Motor neuron (in vitro differentiated cells): Measurements from ENCODE around the gene PEX11G. TPM values are rescaled to one million over a fixed set of nuclear protein-coding genes. Genes with fewer than 3 reads are reported as not detected.

Experiments used
- ATAC-seq, 8 experiments: fragments of 200-7000 bp; cut with Tn5 transposase; replicated peaks in 6 of 8; 2 replicates each; pipeline ENCODE4 v1.8.0; 2021; ENCODE audit warnings: mild to moderate bottlenecking in 8 of 8, moderate library complexity in 8 of 8
- H3K27ac ChIP-seq, 2 donors: fragments of 250-450 bp; sonication (Bioruptor Pico); 2 replicates each; pipeline ENCODE4 v1.9.0; 2021; ENCODE audit warnings: antibody characterized with exemption in 2 of 2, mild to moderate bottlenecking in 2 of 2, moderate library complexity in 1 of 2
- H3K4me1 ChIP-seq, 2 donors: fragments of 250-450 bp; sonication (Bioruptor Pico); replicated peaks in 1 of 2; 2 replicates each; pipeline ENCODE4 v1.6.1; 2021; ENCODE audit warnings: antibody characterized with exemption in 2 of 2, mild to moderate bottlenecking in 2 of 2, moderate library complexity in 1 of 2
- H3K4me3 ChIP-seq, 5 donors: fragments of 250-450 bp; sonication (Bioruptor Pico); 2 replicates each; pipeline ENCODE4 v1.9.0; 2021; ENCODE audit warnings: antibody characterized with exemption in 5 of 5, mild to moderate bottlenecking in 5 of 5, moderate library complexity in 4 of 5
- WGBS, 10 experiments: fragments of 450-650 bp; shearing (Covaris generic); methylation state at CpG; one replicate each; pipeline ENCODE4 v1.0.0; 2022; 5-methylcytosine and 5-hydroxymethylcytosine counted together
- in situ Hi-C, 9 experiments: fragments of 400-800 bp; cut with MboI; loops; one replicate each; pipeline ENCODE4 v1.15.0; 2021; ENCODE audit warnings: low sequenced_read_pairs in 9 of 9, low pct_unique_long_range_greater_than_20kb in 2 of 9; ENCODE audit not compliant: unreplicated experiment in 9 of 9
- total RNA-seq, 8 experiments: library from RNA; unstranded; fragments of 300-600 nt; gene quantifications; 2 replicates each; pipeline versions ENCODE4 v1.2.3 to v1.2.4, GENCODE V29; 2022

PEX11G gene
- total RNA-seq, 8 experiments from 2014 or later, result 2.1 to 6.4 (median 3.2) TPM

DNA sequence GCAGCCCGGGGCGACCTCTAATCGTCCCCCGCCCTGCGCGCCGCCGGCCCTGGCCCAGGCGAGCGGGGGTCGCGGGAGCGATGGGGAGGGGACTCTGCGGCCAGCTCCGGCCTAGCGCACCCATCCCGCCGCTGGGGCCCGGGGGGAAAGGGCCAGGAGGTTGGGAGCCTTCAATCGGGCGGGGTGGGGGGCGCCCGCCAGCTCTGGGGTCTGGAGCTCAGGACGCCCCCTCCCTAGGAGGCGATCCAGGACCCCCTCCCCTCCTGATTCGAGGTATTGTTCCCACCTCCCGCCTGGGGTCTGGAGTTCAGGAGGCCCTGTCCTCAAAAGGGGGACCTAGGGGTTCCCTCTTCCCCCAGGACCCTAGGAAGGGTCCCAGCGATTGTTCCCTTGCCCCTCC is 27.5 kb upstream of the PEX11G start:
- Histone ChIP-seq H3K4me3 (peak overlapping the region; percentile 67 to 78 (median 74)), H3K27ac (peak overlapping the region; percentile 80 to 88), H3K4me1 (peaks cover 14 to 21% of the 10 kb centered on the region in 2 donors)
- ATAC-seq, result peak in 2 of 8 experiments; percentile 4 to 24
- WGBS, 10 experiments, result 0% methylated on average over 1 of the region's 28 CpGs; no CpG with 5 or more reads in 9 of the 10 experiments
- in situ Hi-C loops, result no loop called here

DNA sequence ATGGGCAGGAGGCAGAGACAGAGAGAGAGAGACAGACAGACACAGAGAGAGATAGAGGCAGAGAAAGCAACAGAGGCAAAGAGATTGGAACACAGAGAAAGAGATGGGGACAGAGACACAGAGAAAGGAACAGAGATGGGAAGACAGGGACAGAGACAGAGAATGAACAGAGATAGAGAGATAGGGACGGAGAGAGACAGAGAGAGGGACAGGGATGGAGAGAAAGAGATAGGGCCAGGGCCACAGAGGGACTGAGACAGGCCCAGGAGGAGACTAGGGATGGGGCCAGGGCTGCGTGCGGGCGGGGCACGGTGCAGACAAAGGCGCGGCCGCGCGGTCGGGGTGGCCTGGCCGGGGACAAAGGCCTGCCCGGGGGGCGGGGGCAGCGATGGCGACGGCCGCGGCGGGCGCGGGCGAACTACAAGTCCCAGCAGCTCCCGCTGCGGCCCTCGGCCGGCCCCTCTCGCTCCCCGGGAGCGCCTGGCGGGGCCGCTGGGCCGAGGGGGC is 26.9 kb upstream of the PEX11G start, which contains the start of gene ZNF358:
TSS of gene ZNF358 (plus strand) at position 459 of the 507 bp plus-strand sequence. CDS start 3,140 bp downstream, outside the sequence.
- Histone ChIP-seq H3K4me1 (peaks cover 14 to 21% of the 10 kb centered on the region in 2 donors), H3K4me3 (peak within 1 kb of the TSS; percentile 67 to 78 (median 74)), H3K27ac (peak within 1 kb of the TSS; percentile 80 to 88)
- 0 to 73% (median 18%) methylated on average over 1 to 5 of the region's 33 CpGs; no CpG with 5 or more reads in 2 of the 10 experiments for WGBS, 10 experiments
- peak; percentile 85 to 96 (median 93) for ATAC-seq
- in situ Hi-C loops, result no loop called here

DNA sequence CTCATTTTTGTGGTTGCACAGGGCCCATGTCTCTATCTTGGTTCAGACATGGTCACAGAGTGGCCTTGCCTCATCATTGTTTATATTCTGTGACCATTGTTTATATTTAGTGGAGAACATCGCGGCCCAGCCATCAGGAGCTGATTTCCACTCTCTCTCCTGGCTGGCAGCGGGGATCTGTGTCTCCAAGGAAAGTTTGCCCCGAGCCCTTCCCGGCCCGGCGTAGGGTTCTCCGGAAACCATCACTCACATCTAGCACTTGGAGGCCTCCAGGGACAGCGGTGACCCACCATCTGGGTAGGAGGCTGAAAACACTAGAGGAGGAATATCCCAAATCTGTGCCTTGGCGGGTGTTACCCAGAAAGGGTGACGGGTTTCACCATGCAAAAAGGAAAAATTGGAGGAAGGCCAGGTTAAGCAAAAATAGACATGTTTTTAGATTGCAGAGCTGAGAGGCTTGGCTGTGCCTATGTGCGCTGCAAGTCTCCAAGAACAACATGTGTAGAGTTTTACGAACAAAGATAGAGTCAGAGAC is 26.3 kb upstream of the PEX11G start:
- H3K27ac ChIP-seq, result peak overlapping the region; percentile 80 to 88
- 43 to 93% (median 67%) methylated on average over 2 to 10 of the region's 13 CpGs for WGBS, 10 experiments
- in situ Hi-C loops, result no loop called here
- peak in 2 of 8 experiments; percentile 4 to 6 for ATAC-seq
- peak overlapping the region; percentile 67 to 78 (median 74) for H3K4me3 ChIP-seq
- peaks cover 14 to 21% of the 10 kb centered on the region in 2 donors for H3K4me1 ChIP-seq

DNA sequence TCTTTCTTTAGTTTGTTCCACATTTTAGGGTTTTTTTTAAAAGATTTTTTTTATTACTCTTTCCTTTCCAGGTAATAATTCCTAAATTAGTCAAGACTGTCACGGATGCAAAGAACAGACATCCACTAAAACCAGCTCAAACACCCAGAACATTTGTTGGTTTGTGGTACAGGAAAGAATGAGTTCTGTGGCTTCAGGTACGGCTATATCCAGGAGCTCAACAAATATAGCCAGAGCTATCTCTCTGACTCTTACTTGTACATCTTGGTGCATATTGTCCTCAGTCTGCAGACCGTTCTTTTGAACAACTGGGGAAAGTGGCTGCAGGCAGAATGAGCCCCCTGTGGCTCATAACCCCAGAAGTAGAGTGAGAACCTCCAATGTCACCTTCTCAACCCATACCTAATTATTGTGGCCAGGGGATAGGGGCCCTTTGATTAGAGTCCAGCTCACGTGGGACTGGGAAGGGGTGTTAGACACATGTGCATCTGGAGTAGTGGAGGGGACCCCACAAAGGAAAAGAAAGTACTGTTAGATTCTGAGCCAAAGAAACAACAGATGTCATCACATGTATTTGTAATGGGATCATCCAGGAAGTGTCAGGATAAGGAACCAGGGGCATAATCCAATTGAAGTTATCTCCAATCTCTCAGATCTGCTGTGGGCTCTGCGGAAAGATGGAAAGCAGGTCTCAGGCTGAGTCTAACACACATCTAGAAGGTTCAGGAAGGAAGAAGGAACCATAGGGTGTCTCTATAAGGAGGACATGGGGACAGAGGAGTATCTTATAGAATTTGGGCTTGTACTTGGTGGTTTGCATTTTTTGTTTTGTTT is 25.2 kb upstream of the PEX11G start:
- H3K4me1 ChIP-seq, result peaks cover 14 to 21% of the 10 kb centered on the region in 2 donors
- 20 to 100% (median 91%) methylated on average over 1 to 3 of the region's 5 CpGs; no CpG with 5 or more reads in 1 of the 10 experiments for WGBS, 10 experiments
- no peak for ATAC-seq
- in situ Hi-C loops, result no loop called here
- no peak overlapping the region for H3K27ac ChIP-seq
- no peak overlapping the region for H3K4me3 ChIP-seq

DNA sequence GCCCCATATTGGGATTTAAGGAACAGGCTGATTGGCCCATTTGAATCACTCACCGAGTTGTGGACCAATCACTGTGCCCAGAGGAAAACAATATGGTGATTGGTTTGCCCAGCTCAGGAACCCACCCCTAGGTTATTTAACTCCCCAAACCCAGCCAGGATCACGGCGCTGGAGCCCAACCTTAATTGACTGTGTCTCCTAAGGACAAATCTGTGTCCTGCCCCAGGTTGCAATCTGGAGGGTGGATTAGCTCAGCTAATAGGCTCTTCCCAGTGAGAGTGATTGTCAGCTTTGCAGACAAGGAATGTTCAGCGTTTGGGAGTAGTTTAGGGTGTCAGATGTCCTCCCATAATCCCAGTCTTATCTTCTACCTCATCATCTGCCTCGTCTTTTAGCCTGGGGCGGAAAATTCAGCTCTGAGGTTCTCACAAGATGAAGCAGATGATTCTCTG is 23.6 kb upstream of the PEX11G start:
- in situ Hi-C loops, result no loop called here
- no peak overlapping the region for H3K4me3 ChIP-seq
- WGBS, 10 experiments, result 10 to 100% (median 79%) methylated on average over 1 to 4 of the region's 6 CpGs; no CpG with 5 or more reads in 2 of the 10 experiments
- peaks cover 14 to 26% of the 10 kb centered on the region in 2 donors for H3K4me1 ChIP-seq
- peak in 3 of 8 experiments; percentile 2 to 20 (median 11) for ATAC-seq
- H3K27ac ChIP-seq, result no peak overlapping the region

DNA sequence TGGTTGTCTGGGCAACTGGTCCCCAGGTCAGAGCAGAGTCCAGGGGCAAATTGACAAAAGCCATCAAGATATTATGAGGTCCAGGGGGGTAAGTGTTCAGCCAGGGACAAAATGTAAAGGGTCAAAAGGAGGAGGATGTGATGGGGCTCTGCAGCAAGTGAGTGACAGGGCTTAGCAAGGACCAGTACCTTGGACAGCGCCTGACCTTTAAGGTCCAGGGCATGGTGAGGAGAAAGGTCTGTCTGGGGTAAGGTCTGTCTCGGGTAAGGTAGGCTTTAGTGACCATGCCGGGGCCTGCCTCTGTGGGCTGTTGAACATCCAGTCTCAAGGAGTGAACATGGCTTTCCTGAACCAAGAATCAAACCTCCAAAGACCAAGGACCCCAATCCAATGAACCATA is 20.8 kb upstream of the PEX11G start:
- ATAC-seq, result no peak
- WGBS, 10 experiments, result 0 to 39% (median 24%) methylated on average over 1 to 3 of the region's 3 CpGs; no CpG with 5 or more reads in 5 of the 10 experiments

DNA sequence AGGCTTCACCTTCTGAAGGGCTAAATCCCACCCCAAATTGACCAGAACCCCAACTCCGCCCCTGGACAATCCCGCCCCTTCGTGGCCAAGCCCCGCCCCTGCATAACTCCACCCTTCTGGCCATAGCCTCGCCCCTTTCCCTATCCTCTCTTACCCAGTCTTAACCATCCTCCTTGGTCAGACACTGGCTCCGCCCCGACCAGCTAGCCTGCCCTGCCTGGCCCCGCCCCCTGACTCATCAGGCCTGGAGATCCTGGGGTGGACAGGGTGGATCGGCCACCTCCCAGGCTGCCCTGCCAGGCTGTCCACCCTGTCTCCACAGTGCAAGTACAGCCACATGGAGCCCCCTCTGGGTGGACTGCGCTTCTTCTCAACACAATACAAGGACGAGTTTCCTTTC is 19.0 kb upstream of the PEX11G start:
- Histone ChIP-seq H3K27ac (peak overlapping the region; percentile 44 to 83), H3K4me3 (no peak overlapping the region), H3K4me1 (peaks cover 9 to 18% of the 10 kb centered on the region in 2 donors)
- in situ Hi-C loops, result no loop called here
- ATAC-seq, result peak; percentile 69 to 94 (median 85)
- 7% methylated on average over 3 of the region's 11 CpGs; no CpG with 5 or more reads in 9 of the 10 experiments for WGBS, 10 experiments

More for the DNA sequence above, 20.8 kb upstream of the PEX11G start:
- peaks cover 9 to 18% of the 10 kb centered on the region in 2 donors for H3K4me1 ChIP-seq
- in situ Hi-C loops, result no loop called here
- no peak overlapping the region for H3K27ac ChIP-seq
- no peak overlapping the region for H3K4me3 ChIP-seq

DNA sequence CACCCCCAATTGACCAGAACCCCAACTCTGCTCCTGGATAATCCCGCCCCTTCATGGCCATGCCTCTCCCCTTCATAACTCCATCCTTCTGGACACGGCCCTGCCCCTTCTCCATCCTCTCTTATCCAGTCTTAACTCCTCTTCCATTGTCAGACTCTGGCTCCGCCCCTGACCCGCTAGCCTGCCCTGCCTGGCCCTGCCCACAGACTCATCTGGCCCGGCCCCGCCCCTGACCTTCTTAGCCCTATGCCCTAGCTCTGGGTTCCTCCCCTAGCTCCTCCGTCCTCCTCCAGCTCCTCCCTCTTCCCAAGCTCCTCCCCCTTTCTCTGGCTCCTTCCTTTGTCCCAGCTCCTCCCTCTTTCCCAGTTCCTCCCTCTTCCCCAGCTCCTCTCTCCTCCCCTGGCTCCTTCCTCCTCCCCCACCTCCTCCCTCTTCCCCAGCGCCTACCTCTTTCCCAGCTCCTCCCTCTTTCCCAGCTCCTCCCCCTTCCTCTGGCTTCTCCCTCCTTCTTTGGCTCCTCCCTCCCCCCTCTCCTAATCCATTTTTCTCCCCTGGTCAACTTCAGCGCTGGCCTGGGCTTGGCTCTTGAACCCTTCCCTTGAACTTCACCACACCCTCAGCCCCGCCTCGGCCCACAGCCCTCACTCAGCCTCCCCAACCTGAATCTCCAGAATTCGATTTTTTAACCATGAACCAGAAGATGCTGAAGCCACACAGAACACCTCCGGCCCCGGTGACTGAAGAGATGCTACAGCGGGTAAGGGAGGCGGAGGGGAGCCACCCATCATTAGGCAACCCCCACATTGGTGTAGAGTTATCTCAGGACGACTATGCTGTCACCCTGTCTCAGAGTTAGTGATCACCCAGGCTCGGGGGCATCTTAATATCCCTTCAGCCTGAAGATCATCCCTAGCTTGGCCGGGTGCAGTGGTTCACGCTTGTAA is 17.8 kb upstream of the PEX11G start:
- Histone ChIP-seq H3K27ac (peak overlapping the region in 1 of 2 donors; percentile 10), H3K4me3 (no peak overlapping the region), H3K4me1 (peaks cover 9 to 18% of the 10 kb centered on the region in 2 donors)
- in situ Hi-C loops, result no loop called here
- ATAC-seq, result peak; percentile 45 to 89 (median 76)
- WGBS, 10 experiments, result 0 to 88% (median 41%) methylated on average over 2 to 5 of the region's 20 CpGs; no CpG with 5 or more reads in 5 of the 10 experiments

DNA sequence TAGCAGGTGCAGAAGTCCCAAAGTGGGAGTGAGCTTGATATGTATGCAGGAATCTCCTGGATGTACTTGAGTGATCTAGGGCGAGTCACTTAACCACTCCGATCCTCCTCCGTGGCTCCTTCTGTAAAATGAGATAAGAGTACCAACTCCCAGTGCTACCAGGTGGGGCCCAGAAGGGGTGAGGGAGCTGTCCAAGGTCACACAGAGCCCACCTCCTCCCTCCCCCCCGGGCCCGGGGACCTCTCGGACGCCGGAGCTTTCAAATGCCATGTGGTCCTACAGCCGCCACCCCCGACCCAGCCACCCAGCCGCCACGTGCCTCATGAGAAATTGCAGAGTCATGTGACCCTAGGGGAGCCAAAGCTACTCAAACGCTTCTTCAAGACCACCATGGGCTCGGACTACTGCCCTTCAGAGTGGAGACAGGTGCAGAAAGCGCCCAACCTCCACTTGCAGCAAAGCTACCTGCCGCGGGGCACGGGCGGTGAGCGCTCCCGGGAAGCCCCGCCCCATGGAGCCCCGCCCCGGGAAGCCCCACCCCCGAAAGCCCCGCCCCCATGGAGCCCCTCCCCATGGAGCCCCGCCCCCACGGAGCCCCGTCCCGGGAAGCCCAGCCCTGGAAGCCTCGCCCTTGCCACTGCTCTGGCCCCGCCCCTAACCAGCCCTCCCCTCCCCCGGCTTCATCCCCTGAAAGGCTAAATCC is 17.0 kb upstream of the PEX11G start:
- peak in 5 of 8 experiments; percentile 3 to 43 (median 4) for ATAC-seq
- in situ Hi-C loops, result no loop called here
- peak overlapping the region; percentile 42 to 74 for H3K27ac ChIP-seq
- peaks cover 9 to 18% of the 10 kb centered on the region in 2 donors for H3K4me1 ChIP-seq
- 0 to 48% methylated on average over 1 to 3 of the region's 33 CpGs; no CpG with 5 or more reads in 8 of the 10 experiments for WGBS, 10 experiments
- peak overlapping the region in 4 of 5 donors; percentile 14 to 28 (median 22) for H3K4me3 ChIP-seq

DNA sequence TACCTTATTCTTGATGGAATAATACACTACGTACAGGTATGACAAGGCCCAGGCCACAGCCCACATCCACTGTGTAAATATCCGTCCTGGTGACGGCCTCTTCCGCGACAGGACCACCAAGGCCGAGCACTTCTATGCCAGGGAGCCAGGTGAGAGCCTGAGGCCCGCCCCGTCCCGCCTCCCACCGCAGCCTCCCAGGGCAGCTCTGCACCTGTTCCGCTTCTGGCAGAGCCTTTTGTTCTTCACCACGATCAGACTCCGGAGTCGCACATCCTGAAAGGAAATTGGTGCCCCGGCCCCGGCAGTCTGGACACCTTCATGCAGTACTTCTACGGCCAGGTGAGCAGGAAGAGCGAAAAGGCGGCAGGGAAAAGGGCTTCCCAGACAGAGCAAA is 16.4 kb upstream of the PEX11G start:
- ATAC-seq, result no peak
- Histone ChIP-seq H3K4me3 (peak overlapping the region in 2 of 5 donors; percentile 24 to 28), H3K27ac (peak overlapping the region in 1 of 2 donors; percentile 74), H3K4me1 (peaks cover 9 to 23% of the 10 kb centered on the region in 2 donors)
- in situ Hi-C loops, result no loop called here
- WGBS, 10 experiments, result 35 to 60% (median 58%) methylated on average over 1 to 4 of the region's 19 CpGs; no CpG with 5 or more reads in 7 of the 10 experiments

DNA sequence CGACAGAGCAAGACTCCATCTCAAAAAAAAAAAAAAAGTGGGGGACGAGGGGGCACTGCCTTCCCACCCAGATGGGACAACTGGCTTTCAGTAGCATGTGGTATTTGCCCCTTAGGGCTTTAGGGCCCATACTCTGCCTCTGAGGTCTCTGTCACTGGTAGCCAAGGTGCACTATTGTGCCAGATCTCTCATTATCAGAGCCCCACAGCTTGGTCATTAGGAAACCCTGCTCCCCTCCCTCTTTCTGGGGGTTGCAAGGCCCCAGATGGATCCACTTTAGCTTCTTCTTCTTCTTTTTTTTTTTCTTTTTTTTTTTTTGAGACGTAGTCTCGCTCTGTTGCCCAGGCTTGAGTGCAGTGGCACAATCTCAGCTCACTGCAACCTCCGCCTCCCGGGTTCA is 15.8 kb upstream of the PEX11G start:
- Histone ChIP-seq H3K4me3 (no peak overlapping the region), H3K27ac (no peak overlapping the region), H3K4me1 (peaks cover 9 to 23% of the 10 kb centered on the region in 2 donors)
- in situ Hi-C loops, result no loop called here
- ATAC-seq, result no peak
- WGBS, 10 experiments, result 8 to 100% (median 40%) methylated on average over 1 to 4 of the region's 6 CpGs; no CpG with 5 or more reads in 3 of the 10 experiments
